HG02763 (cell line): Measurements from ENCODE around the gene ARID5B.

ENCODE experiments used
- ATAC-seq: cut with Tn5 transposase; IDR thresholded peaks from one replicate; pipeline ENCODE4 v1.9.1; 2021; ENCODE audit warnings: mild to moderate bottlenecking, moderate library complexity; ENCODE audit not compliant: unreplicated experiment

The ARID5B gene

DNA sequence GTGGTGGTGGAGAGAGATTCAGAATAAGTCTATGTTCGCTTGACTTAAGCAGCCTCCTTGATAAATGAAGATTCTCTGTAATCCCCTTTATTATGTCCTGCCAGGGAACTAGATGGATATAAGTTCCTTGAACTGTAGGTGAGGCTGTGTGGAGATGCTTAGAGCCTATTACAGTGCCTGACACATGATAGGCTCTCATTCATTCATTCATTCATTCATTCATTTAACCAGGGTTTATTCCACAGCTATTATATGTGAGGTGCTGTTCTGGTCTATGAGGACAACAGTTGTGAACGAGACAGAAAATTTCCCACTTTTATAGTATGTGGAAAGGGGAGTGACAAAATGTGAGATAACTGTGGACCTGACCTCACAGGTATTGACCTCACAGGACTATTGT is 105.6 kb downstream of the ARID5B start:
- no peak for ATAC-seq

DNA sequence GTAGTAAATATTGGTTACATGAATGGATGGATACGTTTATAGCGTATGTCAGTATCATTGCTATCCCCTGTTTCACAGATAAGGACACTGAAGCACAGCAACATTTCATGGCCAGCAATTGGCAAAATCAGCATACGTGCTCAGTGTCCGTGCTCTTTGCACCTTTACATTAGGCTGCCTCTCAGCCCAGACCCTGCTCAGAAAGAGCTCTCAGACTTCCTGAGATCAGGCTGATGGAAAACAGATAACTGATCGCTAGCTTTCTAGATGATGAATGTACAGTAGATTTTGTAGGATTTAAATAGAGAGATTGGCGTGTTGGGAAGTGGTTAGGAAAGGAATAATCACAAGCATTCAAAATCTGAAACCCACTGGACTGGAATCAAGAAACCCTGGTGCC is 106.7 kb downstream of the ARID5B start:
- ATAC-seq = no peak

DNA sequence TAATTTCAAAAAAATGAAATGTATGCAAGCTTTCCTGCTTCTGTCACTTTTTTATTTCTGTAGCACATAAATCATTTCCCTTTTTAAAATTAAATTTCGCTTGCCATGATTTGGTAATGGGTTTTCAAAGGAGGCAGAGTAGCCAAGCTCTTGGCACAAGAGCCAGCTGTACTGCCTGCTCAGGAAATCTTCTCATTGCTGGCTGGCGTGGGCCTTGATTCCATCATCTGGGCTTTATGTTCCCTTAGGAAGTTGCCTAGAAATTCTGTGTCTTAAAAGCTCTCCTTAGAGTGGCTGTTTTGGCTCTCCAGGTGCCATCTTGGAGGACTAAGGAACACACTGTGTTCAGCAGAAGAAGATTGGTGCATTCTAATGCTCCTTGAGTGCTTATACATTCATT is 107.4 kb downstream of the ARID5B start:
- no peak for ATAC-seq

DNA sequence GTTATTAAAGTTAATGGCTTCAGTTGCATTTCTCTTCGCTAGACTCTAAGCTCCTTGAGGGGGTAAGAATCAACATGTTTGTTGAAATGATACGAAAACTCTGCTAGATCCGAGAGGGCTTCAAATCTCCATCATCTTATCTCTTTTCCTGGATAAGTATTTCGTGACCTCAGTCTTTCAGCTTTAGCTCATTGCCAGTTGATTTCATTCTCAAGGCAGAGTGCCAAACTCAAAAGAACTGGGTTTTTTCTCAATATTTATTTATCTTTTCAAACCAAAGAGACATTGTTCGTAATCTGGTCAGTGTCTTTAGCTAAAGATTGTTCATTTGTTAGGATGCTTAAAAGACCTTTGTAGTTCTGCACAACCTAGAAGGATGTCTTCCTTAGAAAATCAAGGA is 108.9 kb downstream of the ARID5B start:
- ATAC-seq = no peak

DNA sequence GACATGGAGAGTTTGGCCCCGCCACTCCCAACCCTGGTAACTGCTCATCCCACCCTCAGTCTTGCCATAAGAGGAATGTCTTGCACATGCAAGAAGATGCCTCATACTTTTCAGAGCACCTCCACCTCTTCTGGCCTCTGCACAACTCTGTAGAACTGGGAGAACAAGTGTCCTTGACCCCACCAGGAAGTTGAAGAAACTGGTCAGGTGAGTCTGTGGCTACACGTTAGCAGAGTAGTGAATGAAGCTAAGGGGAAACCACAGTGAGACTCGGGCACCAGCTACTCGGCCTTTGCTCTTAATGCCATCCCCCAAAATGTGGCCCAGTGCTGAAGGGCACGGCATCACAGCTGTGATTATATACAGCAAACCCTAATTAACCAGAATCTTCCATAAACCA is 110.1 kb downstream of the ARID5B start:
- no peak for ATAC-seq

DNA sequence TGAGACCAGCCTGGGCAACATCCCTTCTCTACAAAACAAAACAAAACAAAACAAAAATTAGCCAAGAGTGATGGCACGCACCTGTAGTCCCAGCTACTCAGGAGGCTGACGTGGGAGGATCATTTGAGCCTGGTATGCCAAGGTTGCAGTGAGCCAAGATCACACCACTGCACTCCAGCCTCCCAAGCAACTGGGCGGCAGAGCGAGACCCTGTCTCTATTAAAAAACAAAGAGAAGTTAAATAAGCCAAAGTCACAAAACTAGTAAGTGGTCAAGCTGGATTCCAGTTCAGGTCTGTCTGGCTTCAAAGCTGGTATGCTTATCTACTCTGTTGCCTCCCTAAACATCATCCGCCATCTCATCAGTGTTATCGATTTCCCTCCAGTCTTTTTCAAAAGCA is 110.8 kb downstream of the ARID5B start:
- ATAC-seq = no peak

DNA sequence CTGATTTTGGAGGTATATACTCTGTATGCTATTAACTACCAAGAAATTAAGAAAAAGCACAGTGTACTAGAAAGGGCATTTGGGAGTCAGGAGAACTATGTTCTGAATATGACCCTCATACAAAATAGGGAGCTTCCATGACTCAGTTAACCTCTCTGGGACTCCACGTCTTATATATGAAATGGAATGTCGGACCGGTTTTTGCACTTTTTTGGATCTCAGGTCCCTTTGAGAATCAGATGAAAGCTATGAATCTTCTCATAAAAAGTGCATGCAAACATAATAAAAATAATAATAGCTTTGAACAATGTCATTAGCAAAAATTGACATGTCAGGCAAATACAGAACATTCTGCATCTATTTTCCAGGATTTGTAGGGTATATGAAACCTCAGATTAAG is 113.0 kb downstream of the ARID5B start:
- ATAC-seq = no peak

DNA sequence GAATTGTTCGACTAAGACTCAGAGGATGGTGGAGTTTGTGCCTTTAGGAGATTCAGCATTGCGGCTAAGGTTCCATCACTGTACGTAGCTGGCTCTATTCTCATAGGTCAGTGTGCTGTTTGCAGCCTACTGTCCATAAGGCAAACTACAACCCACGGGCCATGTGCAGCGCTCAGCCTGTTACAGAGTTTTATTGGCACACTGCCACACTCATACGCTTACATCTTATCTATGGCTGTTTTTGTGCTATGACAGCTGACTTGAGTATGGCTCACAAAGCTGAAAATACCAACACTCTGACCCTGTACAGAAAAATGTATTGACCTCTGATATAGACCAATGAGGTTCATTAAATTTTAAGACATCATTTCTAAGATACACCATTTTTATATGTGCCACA is 114.5 kb downstream of the ARID5B start:
- no peak for ATAC-seq

DNA sequence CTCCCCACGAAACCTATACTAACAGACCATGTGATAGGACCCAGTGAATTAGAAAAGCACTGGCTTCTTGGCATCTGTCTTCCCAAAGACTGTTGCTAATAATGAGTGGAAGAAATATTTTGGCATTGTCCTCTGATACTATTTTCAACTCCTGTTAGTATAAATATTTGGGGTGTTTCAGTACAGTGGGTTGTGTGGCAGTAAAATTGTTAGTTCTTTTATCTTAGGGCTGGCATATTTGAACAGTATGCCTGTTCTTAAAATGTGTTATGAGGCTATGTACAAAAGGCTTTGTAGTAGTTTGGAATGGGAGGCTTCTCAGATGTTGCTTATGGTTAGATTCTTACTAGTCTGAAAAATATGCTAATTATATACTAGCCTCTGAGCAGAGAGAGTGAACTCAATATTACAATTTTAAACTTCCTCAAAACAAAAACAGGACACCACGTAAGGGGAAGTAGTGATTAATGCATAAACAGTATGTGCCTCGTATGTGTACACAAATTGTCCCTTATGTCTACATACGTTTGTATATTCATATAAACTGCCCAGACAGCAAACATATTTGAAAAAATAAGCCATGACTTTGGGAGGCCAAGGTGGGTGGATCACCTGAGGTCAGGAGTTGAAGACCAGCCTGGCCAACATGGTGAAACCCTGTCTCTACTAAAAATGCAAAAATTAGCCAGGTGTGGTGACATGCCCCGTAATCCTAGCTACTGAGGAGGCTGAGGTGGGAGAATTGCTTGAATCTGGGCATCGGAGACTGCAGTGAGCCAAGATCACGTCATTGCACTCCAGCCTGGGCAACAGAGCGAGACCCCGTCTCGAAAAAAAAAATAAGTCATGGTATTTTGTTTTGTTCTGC is 115.4 kb downstream of the ARID5B start:
- peak; percentile 58 for ATAC-seq

DNA sequence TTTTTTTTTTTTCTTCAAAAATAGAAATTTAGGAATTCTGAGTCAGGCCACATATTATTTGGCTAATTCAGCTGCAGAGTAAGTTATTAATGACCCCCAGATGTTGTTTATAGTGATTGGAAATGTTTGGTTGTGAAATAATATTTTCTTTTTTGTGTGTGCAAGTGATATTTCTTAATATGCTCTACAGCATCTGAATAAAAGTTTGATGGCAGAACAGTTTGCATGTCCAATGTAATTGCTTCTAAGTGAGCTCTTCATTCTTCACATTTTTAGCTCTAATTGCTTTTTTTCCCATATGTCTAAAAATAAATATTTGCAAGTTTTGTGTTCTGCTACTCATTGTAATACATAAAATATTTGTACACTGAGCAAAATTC is 116.0 kb downstream of the ARID5B start:
- ATAC-seq = no peak

DNA sequence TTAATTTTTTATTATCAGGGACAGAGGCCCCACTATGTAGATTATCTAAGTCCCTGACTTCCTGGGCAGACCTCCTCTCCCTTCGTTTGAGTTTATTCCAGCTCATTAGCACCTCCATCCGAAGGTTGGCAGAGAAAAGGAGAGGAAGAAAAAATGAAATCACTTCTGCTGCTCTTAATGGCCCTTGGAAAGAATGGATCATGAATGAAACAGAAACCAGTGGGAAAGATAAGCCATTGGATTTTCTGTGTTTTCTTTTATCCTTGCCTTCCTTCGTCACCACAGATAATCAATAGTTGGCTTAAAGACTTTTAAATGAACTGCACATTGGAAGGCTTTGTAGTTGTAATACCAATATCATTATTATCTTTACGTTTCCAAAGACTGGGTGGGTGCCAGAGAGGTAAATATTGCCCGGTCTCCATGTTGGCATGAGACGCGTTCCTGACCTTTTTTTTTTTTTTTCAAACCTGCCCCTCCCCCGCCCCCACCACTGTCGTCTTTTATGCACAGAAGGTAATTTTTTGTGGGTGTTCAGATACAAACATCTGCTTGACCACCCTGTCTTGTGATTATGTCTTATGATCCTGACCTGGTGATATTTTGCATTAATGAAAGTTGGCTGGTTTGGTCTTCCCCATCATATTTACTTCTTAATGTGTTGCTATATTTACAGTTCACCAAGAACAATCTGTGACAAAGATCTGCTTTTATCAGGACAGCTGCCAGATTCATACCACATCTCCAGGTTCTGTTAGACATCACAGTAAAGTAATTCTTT is 116.8 kb downstream of the ARID5B start:
- peak; percentile 45 for ATAC-seq

DNA sequence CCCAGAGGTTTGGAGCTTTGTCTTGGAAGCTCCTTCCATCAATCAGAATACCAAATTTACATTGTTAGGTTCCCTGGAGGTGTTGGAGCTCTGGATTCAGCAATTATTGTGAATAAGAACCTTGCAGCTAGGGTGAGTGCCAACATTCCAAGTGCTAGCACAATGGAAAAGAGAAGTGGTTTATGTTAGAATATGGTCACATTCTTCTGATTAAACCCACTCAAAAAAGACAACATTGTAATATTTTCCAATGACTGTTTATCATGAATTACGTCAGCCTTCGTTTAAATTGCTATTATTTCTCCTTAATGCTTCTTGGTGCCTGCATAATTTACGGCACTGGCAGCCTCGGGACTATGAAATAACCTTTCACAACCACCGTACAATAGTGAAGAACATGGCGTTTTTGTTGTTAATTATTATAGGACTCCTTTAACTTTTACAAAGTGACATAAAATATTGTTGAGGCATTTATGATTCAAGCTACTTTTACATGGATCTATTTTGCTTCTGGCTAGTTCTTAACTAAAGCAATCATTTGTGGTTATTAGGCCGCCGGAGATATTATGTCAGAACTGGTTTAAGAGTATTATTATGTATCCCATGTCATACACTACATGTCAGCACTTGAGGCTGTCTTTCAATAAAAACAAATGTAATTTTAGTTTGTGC is 117.7 kb downstream of the ARID5B start:
- ATAC-seq = no peak

DNA sequence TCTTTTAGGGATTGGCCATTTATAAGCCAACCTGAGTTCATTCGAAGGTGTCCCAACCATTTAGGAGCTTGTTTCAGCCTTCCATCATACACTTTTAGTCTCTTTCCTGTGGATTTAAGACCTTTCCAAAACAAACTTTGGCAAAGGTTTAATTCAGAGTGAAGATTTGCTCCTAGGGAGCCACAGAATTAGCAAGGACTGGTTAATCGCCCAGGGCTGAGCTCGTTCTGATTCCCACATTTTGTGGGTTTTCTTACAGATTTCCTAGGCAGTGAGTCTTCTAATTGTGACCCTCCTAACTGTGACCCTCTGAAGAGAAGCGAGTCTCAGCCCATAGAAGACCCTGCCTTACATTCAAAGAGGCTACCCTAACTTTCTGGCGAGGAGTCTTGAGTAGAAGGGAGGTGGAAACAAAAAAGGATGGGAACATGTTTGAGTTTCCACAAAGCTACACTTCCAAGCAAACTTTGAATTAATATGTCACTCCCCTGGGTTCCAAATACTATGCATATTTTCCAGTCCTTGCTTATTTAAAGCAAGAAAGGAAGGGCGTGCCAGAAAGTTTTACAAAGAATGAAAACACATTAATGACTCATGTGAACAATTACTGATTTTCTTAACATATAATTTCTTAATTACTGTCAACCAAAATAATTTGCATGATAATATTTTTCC is 118.3 kb downstream of the ARID5B start:
- no peak for ATAC-seq

DNA sequence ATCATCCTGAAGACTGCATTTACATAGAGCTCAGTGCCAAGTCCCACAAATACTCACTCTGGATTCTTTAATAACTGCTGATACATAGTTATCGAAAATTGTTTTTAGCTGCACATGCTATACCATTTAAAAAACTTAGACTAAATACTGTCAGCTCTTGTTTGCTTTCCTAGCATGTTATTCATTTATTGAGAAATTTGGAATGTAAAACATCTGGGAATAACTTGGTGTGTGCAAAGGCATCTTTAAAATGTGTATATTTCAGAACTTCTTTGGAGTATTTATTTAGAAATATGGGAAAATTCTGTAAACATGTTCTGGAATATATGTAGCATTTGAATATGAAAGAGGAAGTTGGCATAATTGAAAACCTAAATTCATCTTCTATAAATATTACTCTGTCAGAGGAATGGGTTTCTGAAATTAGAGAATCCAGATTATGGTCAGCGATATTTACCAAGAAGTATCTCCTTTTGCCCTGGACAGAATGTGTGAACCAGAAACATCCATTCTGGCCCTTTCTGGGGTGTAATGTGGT is 119.7 kb downstream of the ARID5B start:
- no peak for ATAC-seq

DNA sequence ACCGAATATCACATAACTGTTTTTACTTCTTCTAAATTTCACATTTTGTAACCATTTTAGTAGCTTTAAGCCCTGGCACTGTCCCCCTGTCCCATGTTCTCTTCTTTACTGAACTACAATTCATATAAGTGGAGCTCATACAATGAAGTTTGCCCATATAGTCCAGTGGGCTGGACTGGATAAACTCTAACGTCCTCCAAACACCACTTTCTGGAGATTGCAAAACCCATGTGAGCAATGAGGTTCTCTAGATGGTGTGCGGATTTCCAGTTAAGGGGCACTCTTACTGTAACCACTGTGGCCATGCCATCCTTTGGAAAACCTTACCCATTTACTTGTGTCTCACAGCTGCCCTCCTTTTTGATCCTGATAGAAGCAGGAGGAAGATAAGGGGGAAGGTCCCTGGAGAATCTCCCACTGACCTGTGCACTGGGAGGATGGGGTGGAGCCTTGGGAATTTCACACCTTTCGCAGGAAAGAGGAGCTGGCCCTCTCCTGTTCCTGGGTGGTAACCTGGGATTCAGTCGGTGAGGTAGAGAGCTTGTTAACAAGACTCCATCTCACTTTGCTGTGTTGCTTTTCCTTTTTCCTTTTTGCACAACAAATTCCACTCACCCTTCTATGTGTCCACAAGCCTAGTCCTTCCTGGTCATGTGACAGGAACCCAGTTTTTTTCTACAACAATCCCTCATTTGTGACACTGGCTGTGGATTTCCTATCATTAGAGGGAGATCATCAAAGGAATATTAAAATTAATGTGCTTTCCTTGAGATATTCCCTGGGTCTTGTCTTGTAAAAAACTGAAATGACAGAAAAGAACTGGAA is 120.7 kb downstream of the ARID5B start:
- ATAC-seq = no peak

DNA sequence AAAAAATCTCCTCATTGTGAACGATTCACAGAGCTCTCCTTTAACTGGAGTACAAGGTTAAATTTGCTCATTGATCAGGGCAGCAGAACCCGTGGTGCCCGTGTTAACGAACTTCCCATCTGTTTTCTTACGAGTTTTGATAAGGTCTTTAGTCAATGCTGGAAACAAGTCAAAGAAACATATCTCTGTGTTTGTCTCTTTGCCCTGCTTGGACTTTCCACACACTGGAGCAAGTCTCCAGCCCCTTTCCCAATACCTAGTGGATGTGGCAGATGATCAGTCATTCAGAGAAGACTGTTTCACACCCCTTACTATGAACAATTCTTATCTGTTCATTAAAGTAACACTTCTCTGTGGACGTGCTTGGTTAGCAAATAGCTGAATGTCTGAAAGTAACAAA is 121.3 kb downstream of the ARID5B start:
- no peak for ATAC-seq

DNA sequence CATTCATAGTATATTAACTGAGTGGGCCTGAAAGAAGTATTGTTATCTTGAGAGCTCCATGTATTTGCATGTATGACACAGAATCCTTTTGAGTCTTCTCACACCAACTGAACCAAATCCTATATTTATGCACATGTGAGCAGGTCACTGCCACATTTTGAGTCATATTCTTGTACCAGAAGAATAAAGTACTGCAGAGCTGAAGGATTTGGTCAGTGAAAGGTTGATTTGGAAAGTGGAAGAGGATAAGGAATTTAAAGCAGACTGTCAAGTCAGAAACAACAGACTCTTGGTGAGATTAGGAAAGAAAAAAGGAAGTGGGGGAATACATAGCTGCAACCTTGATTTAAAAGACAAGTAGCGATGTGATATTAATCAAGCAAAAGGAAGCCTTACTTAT is 121.8 kb downstream of the ARID5B start:
- ATAC-seq = no peak

DNA sequence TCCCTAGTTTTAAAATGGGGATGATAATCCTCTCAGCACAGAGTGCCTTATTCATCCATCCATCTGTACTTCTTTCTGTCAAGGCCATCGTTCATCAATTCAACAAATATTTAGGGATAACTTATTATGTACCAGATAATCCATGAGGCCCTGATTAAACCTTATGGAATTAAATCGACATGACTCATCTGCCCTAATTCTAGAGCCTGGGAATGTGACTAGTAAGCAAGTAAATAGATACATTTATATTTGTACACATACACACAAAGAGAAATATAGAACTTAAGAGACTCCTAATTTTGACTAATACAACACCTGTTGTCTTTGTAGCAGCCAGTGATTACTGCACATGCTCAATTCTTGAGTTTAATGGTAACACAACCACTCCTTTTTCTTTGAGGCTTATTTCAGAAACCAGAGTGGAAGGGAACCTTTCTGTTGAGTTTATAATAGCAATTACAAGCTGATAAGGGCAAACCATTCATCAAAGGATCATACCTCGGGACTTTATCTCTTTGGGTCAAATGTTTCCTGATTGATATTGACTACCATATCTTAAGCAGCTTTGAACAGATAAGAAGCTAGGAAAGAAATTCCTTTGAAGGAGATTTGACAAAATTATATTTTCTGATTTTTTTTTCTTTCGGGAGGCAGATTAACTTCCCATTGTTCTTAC is 122.7 kb downstream of the ARID5B start:
- no peak for ATAC-seq

DNA sequence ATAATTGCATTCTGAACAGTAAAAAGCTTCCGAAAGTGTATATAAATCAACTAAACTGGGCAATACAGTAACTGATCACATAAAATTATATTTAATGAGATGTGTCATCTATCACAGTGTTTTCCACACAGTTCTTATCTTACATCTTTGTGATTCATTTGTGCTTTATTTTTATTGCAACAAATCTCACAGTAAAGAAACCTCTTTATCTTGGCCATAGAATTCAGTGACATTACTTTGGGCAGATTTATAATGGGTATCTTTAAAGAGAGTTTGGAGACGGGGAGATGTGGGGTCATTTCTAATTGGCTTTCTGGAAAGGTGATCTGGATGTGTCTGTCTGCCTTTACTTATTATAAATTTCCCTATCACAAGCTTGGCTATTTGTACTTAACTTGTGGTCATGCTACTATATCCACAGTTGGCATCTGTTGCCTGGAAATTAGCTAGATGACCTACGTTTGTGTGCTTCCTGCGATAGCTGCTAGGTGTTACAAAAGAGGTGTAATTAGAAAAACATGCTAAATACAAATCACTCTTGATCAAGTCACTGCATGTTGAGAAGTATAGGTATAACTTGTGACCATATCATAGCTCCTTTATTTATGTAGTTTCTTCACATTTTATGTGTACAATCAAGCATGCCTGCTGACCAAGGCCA is 123.8 kb downstream of the ARID5B start:
- ATAC-seq = no peak
